NCI-H69 (cell line): Measurements from ENCODE around the gene KATNAL2.

ENCODE experiments used
- DNase-seq: peaks from one replicate; lab custom pipeline; 2025; lab: John Stamatoyannopoulos, UW

The KATNAL2 gene, protein sequence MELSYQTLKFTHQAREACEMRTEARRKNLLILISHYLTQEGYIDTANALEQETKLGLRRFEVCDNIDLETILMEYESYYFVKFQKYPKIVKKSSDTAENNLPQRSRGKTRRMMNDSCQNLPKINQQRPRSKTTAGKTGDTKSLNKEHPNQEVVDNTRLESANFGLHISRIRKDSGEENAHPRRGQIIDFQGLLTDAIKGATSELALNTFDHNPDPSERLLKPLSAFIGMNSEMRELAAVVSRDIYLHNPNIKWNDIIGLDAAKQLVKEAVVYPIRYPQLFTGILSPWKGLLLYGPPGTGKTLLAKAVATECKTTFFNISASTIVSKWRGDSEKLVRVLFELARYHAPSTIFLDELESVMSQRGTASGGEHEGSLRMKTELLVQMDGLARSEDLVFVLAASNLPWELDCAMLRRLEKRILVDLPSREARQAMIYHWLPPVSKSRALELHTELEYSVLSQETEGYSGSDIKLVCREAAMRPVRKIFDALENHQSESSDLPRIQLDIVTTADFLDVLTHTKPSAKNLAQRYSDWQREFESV

DNA sequence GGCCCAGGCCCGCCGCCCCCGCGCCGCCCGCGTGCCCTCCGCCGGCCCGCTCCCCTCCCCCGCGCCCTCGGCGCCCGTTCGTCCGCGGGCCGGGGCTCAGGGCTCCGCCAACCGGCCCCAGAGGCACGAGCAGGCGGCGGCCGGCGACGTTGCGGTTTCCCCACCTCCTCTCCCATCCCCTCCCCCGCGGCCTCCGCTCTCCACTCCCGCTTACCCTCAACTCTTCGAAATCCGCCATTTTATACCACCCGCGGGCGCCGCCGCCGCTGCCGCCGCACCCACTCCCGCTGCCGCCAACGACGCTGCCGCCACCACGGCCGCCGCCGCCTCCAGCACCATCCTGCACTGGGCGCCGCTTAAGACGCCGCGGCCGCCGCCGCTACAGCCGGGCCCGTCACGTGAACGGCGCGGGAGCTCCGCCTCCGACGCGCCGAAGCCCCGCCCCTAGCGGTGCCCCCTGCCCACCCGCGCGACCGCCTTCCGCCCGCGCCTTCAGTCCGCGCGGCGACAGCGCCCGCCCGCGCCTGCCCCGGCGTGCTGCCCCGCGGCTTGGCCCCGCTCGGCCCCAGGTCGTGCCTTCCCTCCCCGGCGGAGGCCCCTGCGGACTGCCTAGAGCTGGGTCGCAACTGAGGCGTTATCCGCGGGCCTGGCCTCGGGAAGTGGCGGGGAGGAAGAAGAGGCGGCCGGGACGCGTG is at the start of gene KATNAL2, which contains the start of gene PIAS2:
Gene KATNAL2, plus strand, starts transcription at position 495 of the 695 bp plus-strand sequence. CDS start 29,271 bp downstream, outside the sequence.
Gene PIAS2, minus strand, starts transcription at position 400 of the 695 bp plus-strand sequence. Its CDS starts 162 bp downstream, at position 238.
- DNase-seq = peak; percentile 98

DNA sequence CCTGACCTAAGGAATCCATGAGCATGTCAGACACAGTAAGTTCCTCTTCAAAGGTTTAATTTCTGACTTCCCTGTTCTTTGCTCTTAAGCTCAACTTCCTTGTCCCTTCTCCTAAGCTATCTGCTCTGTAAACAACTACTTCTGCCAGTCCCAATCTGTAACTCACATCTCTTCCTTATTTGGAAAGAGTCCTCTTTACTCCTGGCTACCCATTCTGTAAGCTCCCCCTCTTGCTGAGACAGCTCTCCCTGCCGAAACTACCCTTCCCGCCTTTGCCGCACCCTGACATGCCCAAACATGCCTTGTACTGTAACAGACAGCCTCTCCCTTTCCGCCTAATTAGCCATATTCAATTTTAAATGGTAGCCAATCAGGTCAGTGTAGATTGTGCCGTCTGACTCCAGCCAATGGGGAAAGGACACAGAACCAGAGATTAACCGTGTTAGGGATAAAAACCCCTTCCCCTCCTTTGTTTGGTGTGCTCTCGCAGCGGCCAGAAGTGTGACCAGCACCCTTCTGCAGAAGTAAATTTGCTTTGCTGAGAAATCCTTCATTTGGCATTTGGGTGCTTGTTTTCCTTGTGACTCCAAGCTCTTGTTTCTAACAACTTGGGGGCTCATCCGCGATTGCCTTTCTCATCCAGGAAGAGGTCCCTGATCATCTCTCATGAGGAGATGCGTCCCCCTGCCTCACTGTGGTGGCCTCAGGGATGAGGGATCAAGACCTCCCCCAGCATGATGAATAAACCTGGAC is 49.1 kb upstream of the KATNAL2 start:
- DNase-seq = peak; percentile 35

DNA sequence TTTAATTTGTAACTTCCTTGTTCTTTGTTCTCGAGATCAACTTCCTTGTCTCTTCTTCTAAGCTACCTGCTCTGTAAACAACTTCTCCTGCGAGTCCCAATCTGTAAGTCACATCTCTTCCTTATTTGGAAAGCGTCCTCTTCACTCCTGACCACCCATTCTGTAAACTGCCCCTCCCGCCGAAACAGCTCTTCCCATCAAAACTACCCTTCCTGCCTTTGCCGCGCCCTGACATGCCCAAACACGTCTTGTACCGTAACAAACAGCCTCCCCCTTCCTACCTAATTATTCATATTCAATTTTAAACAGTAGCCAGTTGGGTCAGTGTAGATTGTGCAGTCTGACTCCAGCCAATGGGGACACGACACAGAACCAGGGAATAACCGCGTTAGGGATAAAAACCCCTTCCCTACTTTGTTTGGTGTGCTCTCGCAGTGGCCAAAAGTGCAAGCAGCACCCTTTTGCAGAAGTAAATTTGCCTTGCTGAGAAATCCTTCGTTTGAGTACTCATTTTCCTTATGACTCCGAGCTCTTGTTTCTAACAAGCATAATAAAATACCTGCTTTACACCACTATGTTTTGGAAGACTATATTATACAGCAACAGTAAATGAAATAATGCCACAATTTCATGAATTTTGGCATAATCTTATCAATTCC is 39.9 kb upstream of the KATNAL2 start:
- DNase-seq = no peak

DNA sequence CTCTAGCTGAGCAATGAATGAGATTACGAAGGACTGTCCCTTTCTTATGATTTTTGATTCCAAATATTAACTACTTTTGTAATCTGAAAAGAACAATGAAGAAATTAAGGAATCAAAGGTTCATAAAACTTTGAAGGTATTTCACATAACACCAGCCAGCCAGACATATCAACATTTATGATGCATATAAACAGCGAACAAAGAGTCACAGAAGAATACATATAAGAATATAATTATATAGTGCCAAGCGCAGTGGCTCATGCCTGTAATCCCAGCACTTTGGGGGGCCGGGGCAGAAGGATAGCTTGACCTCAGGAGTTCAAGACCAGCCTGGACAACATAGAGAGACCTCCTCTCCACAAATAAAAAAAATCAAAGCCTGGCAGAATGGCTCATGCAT is 34.2 kb upstream of the KATNAL2 start:
- DNase-seq = no peak

DNA sequence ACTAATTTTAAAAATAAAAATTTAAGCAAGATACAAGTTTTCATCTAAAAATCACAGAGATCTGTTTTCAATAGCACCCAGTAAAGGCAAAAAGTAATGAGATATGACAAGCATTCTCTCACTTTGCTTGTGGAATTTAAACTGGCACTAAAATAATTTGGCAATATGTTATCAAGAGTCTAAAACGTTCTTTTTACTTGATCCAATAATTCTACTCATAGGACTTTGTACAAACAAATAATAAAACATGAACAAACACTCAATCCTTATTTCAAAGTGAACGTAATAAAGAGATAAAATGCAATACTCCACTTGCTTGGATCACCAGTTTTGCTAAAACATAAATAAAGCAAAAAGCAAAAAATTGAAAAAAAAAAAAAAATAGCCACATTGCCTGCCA is 30.5 kb upstream of the KATNAL2 start:
- DNase-seq = no peak

DNA sequence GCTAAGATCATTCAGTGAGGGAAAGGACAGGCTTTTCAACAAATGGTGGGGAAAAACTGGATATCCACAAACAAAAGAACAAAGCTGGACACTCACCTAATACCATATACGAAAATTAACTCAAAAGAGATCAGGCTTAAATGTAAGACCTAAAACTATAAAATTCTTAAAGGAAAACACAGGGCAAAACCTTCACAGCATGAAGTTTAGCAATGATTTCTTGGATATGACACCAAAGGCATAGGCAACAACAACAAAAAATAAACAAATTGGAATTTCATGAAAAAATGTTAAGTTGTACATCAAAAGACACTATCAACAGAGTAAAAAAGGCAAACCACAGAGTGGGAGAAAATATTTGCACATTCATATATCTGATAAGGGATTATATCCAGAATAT is 28.4 kb upstream of the KATNAL2 start:
- no peak for DNase-seq

DNA sequence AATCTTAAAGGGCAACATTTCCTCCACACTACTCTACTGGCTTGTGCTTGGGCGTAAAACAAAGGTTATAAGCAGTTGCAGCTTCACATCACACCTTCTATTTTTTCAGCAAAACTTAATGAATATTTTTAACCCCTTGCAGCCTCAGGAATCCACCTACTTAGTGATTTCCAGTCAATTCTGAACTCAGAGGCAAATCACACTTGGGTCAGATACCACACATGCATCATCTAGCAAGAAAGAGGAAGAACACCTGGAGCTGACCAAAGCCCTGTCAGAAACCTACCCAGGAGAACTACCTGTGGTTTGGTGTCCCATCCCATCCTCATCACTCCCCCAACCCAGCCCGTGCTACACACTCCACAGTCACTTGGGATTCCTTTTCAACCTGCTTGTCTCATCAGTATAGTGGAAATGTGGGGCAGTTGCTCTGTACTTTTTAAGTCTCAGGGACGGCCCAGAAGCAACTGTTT is 25.6 kb upstream of the KATNAL2 start:
- DNase-seq = no peak

DNA sequence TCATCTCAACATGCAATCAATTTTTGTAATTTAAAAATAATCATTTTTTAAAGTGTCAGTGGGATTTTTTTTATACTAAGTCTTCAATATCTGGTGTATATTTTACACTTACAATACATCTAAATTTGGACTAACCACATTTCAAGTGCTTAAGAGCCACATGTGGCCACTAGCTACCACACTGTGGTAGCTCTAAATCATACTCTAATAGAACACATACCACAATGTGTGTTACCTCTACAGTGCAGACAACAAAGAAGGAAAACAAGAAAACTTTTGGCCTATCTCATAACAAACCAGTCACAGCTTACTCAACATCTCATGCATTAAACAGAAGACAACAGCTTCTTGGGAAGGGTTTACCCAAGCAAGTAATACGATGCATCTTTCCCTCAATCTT is 24.6 kb upstream of the KATNAL2 start:
- no peak for DNase-seq

DNA sequence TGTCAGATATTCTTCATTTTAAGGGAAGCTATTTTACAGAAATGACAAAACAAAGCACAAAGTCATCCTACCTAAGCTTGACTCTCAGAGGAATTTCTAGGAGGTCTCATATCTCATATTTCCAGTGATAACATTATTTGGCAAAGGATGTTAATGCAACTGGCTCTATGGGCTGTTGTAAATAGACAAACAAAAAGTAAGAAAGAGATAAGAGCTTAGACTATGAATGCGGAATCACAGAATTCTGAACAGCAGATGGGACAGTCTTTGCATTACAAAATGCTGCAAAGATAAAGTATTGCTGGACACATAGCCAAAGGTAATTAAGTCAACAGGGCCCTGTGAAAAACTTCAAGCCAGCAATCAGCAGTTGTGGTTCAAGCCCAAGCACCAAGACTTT is 24.0 kb upstream of the KATNAL2 start:
- DNase-seq = no peak

DNA sequence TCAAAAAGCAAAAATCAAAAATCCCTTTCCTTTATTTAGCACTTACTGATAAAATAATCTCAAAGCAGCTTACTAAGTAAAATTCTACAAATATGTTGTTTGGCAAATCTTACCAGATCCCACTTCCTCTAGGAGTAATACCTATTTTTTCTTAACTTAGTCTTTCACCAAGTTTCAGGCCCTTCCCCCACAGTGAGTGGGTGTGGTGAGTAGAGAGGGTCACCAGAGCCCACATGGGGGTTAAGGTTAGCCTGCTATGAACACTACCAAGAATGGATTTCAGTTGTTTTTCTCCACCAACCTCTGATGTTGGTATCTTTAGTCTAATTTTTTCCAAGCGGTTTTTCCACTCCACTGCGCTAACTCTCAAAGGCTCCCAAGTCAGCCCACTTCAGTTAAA is 23.3 kb upstream of the KATNAL2 start:
- DNase-seq = no peak

DNA sequence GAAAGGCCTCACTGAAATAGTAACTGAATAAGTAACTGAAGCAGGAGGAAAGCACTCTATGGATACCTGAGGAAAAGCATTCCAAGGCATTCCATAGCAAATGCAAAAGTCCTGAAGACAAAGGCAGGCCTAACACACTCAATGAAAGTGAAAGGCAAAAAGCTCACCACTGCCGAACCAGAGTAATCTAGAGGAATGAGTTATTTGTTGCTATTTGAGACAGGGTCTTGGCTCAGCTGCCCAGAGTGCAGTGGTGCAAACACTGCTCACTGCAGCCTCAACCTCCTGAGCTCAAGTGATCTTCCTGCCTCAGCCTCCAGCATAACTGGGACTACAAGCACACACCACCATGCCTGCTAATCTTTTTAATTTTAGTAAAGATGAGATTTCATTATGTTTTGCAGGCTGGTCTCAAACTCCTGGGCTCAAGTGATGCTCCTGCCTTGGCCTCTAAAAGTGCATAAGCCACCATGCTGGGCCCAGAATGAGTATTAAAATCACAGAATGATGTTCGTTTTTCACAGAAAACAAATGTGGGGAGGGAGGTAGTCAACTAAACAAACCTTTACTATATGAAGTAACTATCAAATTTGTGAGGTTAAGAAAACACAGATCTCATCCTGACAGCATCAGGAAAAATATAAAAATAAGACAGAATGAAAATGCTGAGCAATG is 18.0 kb upstream of the KATNAL2 start:
- no peak for DNase-seq

DNA sequence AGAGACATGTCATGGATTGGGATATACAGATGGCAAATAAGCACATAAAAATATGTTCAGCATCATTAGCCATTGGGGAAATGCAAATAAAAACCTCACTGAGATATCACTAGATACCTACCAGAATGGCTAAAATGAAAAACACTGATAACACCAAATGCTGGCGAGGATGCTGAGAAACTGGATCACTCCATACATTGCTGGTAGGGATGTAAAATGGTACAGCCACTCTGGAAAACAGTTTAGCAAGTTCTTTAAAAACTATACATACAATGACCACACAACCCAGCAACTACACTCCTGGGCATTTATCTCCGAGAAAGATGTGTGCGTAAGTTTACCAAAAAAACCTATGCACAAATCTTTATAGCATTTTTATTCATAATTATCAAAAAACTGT is 14.0 kb upstream of the KATNAL2 start:
- DNase-seq = no peak

DNA sequence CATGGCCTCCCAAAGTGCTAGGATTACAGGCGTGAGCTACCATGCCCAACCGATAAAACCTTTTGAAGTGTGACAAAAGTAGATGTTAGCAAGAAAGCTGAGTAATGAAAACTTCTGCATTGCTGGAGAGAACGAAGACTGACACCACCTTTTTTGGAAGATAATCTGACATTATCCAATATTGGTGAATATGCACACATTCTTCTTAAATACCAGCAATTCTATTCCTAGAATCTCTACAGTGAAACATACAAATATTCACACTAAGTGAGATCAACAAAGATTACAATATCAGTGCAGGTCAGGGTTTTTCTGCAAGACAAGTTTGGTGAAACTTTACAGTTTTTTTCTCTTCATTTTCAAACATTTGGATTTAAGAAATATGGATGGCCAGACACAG is 7.9 kb upstream of the KATNAL2 start:
- no peak for DNase-seq

DNA sequence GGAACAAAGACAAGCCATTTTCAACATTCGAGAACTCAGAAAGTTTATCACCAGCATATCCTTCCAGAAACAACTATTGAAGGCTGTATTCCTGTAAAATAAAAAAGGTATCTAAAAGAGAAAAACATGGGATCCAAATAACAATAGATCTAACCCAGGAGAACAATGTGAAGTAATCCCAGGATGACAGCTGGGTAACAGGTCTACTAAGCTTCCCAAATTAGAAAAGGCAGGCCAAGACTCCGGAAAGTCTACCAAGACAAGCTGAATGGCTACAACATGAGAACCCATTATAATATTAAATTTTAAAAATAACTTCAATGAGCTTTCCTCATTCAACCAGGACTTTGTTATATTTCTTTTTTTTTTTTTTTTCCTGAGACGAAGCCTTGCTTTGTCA is 6.5 kb upstream of the KATNAL2 start:
- DNase-seq = no peak

DNA sequence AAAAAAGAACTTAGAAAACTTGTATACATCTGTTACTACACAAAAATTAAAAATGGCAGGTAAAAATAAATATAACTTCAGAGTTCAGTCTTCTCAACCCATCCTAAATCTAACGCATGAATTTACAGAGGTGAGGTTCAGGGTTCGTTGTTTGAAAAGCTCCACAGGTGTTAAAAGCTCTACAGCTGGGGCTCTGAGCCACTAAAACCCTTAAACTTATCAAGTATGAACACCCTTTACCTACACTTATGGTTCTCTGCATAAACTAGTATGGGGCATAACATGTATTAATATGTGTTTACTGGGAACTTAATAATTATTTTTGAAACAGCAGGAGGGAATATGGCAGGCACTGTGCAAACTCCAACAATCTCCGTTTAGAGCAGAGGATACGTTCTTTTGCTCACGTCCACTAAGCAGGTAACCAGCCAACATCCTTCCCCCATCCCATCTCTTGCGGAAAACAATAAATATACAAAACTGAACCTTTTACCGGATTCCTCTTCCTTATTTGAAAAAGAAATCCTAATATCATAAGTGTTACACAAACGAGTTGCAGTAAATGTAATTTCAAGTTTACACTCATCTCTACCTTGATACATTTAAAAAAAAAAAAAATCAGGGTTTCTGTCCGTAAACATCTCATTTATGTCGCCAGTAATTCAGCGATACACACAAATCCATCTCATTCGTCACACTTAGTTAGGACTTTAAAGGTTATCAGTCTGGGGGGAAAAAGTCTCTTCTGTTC is 1.4 kb upstream of the KATNAL2 start:
- DNase-seq = peak; percentile 67

DNA sequence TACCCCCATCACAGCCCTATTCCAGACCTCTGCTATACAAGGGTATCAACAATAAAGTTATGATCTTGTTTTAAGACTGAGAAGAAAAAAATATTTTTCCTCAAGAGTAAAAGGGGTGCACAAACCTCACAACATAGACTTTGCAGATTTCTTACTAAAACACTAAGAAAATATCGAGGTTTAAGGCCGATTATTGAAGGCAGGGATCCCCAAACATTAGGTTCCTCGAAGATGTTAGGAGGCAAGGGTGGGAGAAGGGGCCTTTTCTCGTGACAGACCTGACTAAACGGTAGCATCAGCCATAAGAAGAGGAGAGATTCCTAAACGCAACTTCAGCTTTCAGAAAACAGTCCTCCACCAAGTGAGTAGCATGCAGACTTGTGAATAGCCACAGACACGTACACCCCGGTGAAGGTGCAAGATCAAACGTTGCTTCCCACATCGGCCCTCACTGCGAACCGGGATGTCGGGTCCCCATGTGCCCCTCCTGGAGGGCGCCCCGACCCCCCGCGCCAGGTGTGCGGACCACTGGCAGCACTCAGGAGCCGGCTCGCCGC is 773 bp upstream of the KATNAL2 start:
- peak; percentile 83 for DNase-seq

DNA sequence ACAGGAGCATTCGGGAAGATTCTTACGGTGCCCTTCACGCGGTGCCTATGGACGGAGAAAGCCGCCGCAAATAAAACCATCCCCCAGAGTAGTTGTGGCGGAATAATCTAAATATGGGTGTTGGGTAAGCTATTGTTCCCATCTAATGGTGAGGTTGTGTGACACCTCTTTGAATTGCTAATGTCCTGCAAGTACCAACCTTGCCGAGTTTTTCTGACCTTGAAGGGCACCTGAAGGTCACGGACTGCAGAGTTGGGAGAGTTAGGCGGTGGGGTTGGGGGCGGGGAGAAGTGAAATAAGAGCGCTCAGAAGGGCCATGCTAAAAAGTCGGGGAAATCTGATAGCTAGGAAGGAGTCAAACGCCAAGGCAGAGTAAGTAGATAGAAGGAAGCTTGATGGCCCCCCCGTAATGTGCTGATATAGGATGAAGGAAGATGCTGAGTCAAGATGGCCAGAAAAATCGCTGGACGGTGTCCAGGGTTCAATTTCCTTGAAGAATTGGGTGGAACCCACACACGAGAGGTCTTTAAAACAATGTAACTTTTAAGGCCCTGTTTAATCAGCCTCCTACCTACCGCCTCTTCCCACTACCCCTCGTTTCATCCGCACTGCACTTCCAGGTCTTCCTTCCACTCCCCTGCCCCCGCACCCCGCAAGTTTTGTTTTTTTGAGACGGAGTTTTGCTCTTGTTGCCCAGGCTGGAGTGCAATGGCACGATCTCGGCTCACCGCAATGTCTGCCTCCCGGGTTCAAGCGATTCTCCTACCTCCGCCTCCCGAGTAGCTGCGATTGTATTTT is 600 bp downstream of the KATNAL2 start:
- DNase-seq = no peak

DNA sequence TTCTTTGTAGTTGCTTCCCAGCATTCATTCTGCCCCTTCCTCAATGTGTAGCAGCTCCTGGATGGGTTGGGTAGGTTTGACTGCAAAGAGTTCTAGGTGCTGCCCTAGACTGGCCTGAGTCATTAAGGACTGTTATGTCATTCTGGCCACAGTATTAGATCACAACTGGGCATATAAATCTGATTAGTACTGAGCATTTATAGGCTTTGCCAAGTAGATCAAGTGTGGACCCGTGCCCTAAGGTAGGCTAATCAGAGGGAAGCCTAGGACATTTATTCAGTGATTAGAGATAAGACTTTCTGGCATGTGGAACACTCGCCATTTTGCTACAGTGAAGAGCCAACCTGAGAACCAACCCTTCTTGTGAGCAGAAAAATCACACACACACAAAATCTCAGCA is 2.7 kb downstream of the KATNAL2 start:
- DNase-seq = no peak

DNA sequence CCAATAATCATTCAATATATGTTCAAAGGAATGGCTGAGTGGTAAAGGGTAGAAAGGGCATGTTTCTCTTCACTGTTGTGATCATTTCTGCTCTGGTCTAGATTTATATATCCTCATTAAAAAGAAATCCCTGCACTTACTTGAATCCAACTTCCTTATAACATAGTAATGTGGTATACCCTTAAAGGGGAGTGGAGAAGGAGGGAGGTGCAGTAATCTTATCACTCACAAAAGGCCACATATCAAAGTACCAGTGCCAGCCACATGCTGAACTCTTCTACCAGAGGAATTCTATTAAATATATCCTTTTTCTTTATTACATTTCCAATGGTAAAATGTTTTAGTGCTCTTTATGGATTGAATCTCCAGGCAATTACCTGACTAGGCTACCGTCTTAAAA is 3.3 kb downstream of the KATNAL2 start:
- no peak for DNase-seq
